ENCODE results near the gene WNT4. TPM values are rescaled to one million over a fixed set of nuclear protein-coding genes. Genes with fewer than 3 reads are reported as not detected.
A peak's percentile ranks its signal among the peaks of the same experiment; 100 is the strongest.

WNT4 gene
- not detected for total RNA-seq

DNA sequence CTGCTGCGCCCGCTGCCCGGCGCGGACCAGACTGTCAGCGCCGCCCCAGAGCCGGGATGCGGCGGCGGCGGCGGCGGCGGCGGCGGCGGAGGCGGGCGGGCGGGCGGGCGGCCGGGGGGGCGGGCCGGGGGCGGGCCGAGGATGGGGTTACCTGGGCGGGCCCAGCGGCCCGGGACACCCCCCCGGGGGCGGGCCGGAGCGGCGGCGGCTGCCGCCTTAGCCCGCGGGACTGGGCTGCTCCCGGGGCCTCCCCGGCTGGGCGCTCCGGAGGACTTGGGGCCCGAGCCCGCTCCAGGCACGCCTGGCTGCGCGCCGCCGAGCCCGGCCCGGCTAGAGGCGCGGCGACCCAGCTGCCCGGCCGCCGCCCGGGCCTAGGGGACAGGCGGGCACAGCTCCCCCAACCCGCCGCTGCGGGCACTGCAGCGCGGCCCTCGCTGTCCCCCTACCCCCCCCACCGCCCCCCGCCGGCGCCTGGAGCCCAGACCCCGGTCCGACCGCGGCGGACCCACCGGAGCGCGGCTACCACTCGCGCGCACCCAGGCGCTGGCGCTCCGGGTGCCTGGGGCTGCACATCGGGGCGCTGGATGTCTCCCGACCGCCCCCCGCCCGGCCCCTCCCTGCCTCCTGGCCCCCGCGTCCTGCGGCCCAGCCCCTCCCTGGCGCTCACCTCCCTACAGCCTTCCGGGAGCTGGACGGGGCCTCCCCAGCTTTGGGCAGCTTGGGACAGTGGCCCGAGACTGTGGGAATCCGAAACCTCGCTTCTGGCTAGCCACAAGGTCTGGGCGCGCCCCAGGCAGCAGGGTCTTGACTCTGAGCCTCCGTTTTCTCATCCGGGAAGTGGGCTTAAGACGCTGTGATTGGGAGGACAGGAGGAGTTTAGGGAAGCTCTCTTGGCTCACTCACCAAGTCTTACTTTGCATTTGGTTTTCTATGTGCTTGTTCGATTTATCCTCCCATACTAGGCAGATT lies at the start of gene WNT4:
Gene WNT4, minus strand, starts transcription at position 33 of the 969 bp plus-strand sequence. CDS start 175 bp downstream, outside the sequence.
- ChIA-PET CTCF (interaction anchor here (1.0 kb wide), 1 partner anchor 12 kb away, joined by 4 read pairs; no protein-coding TSS in a partner anchor), POLR2A (no interaction called here)
- Mint-ChIP-seq H3K27ac (no peak within 1 kb of the TSS), H3K9me3 (no peaks in the 10 kb centered on the region), H3K36me3 (ENCODE audit: low read depth) (no peaks in the 10 kb centered on the region), H3K4me1 (peaks cover 6% of the 10 kb centered on the region), H3K4me3 (peak within 1 kb of the TSS; percentile 54), H3K27me3 (peaks cover 59% of the 10 kb centered on the region)
- peak; percentile 26 for DNase-seq

- DNase-seq = no peak
- POLR2A ChIA-PET = no interaction called here
- no peak overlapping the region for H3K4me3 Mint-ChIP-seq
- no peaks in the 10 kb centered on the region for H3K9me3 Mint-ChIP-seq
- no peaks in the 10 kb centered on the region for H3K36me3 Mint-ChIP-seq (ENCODE audit: low read depth)
- no peak overlapping the region for H3K27ac Mint-ChIP-seq
- CTCF ChIA-PET = no interaction called here
- H3K4me1 Mint-ChIP-seq = no peaks in the 10 kb centered on the region
- H3K27me3 Mint-ChIP-seq = peaks cover 7% of the 10 kb centered on the region
Measured at GRCh38 chr1:22190731-22191130, 47.8 kb upstream of the WNT4 start.

DNA sequence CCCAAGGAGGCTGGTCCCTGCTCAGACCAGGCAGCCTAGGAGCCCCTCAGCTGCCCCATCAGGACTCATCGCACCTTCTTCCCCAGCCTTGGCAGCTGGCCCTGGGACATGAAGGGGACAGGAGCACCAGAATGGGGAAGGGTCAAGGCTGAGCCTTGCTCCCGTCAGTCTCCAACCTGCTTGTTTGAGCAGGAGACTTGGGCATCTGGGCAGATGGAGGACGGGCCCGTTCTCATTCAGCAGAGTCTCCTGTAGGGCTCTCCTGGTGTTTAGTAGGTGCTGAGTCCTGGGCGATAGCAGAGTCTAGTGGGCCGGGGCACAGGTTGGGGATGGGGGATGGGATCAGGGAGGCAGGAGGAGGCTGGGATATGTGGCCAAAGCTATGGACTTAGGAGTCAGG lies 47.4 kb upstream of the WNT4 start:
- H3K27ac Mint-ChIP-seq = no peak overlapping the region
- no peaks in the 10 kb centered on the region for H3K36me3 Mint-ChIP-seq (ENCODE audit: low read depth)
- no peak overlapping the region for H3K4me3 Mint-ChIP-seq
- no peaks in the 10 kb centered on the region for H3K4me1 Mint-ChIP-seq
- ChIA-PET POLR2A (no interaction called here), CTCF (no interaction called here)
- H3K9me3 Mint-ChIP-seq = no peaks in the 10 kb centered on the region
- peaks cover 10% of the 10 kb centered on the region for H3K27me3 Mint-ChIP-seq
- DNase-seq = no peak

DNA sequence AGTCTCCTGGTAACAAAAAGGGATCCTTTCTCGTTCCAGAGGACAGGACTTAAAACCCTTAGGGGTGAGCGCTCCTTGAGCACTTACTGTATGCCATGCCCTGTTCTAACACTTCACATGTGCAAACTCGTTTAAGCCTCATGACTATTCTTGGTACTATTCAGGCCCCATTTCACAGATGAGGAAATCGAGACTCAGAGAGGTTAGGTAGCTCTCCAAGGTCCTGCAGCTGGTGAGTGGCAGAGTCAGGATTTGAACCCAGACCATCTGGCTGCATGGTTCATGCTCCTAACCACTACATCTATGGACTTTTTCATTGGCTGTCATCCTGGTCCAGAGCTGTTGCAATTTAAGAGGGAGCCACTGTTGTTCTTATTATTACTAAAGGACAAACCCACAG lies 46.7 kb upstream of the WNT4 start:
- Mint-ChIP-seq H3K27me3 (peaks cover 12% of the 10 kb centered on the region), H3K4me1 (no peaks in the 10 kb centered on the region), H3K27ac (no peak overlapping the region), H3K9me3 (no peaks in the 10 kb centered on the region), H3K36me3 (ENCODE audit: low read depth) (no peaks in the 10 kb centered on the region), H3K4me3 (no peak overlapping the region)
- ChIA-PET POLR2A (no interaction called here), CTCF (no interaction called here)
- no peak for DNase-seq

DNA sequence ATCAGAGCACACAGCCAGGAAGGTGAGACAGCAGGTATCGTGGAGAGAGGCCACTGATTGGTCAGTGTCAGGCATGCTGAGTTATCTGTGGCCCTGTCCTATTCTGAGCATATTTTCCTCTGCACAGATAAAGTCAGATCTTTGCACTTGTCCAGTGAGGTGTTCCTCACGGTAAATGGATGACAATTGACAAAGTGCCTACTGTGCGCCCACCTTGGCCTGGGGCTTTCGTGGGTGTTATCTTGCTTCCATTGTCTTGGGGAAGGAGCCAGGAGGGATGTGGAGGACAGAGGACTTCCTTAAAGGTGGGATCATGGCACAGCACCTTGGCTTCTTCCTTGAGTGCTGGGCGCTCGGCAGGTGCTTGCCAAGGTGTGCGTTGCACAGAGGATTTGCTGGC lies 46.0 kb upstream of the WNT4 start:
- DNase-seq = no peak
- Mint-ChIP-seq H3K27me3 (peaks cover 16% of the 10 kb centered on the region), H3K27ac (no peak overlapping the region), H3K4me3 (no peak overlapping the region), H3K9me3 (no peaks in the 10 kb centered on the region), H3K4me1 (no peaks in the 10 kb centered on the region), H3K36me3 (ENCODE audit: low read depth) (no peaks in the 10 kb centered on the region)
- ChIA-PET POLR2A (no interaction called here), CTCF (no interaction called here)

- Mint-ChIP-seq H3K4me1 (no peaks in the 10 kb centered on the region), H3K9me3 (no peaks in the 10 kb centered on the region), H3K36me3 (ENCODE audit: low read depth) (no peaks in the 10 kb centered on the region), H3K27me3 (peaks cover 16% of the 10 kb centered on the region), H3K27ac (no peak overlapping the region), H3K4me3 (no peak overlapping the region)
- POLR2A ChIA-PET = no interaction called here
- no peak for DNase-seq
- CTCF ChIA-PET = no interaction called here
Measured at GRCh38 chr1:22188436-22188835, 45.5 kb upstream of the WNT4 start.

GRCh38 chr1:22186311-22186710 lies 43.4 kb upstream of the WNT4 start:
- POLR2A ChIA-PET = no interaction called here
- CTCF ChIA-PET = no interaction called here
- Mint-ChIP-seq H3K4me1 (no peaks in the 10 kb centered on the region), H3K36me3 (ENCODE audit: low read depth) (no peaks in the 10 kb centered on the region), H3K27ac (no peak overlapping the region), H3K4me3 (no peak overlapping the region), H3K9me3 (no peaks in the 10 kb centered on the region), H3K27me3 (peaks cover 21% of the 10 kb centered on the region)
- DNase-seq = no peak

- DNase-seq = no peak
- Mint-ChIP-seq H3K36me3 (ENCODE audit: low read depth) (no peaks in the 10 kb centered on the region), H3K27ac (no peak overlapping the region), H3K27me3 (peaks cover 21% of the 10 kb centered on the region), H3K9me3 (no peaks in the 10 kb centered on the region), H3K4me1 (no peaks in the 10 kb centered on the region), H3K4me3 (no peak overlapping the region)
- ChIA-PET CTCF (no interaction called here), POLR2A (no interaction called here)
Measured at GRCh38 chr1:22184892-22185612, 42.2 kb upstream of the WNT4 start.

GRCh38 chr1:22184454-22184853 lies 41.6 kb upstream of the WNT4 start:
- no peaks in the 10 kb centered on the region for H3K36me3 Mint-ChIP-seq (ENCODE audit: low read depth)
- H3K4me3 Mint-ChIP-seq = no peak overlapping the region
- peaks cover 24% of the 10 kb centered on the region for H3K27me3 Mint-ChIP-seq
- H3K4me1 Mint-ChIP-seq = no peaks in the 10 kb centered on the region
- DNase-seq = no peak
- ChIA-PET CTCF (no interaction called here), POLR2A (no interaction called here)
- H3K9me3 Mint-ChIP-seq = no peaks in the 10 kb centered on the region
- no peak overlapping the region for H3K27ac Mint-ChIP-seq

DNA sequence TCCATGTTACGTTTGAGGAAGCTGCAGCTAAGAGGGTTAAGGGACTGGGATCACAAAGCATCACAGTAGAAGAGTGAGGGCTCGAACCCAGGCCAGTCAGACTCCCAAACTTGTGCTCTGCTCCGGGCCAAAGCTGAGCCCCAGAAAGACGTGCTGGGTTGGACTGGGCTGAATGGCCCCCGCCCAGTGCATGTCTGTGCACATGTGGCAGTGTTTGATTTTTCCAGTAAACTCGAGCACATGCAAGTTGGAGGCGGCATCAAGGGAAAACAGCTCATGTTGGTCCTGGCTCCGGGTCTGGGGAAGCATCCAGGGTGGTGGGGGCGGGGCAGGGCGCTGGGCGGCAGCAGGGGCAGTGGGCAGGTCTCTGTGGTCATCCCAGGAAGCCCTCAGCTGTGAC lies 39.8 kb upstream of the WNT4 start:
- Mint-ChIP-seq H3K4me3 (no peak overlapping the region), H3K9me3 (no peaks in the 10 kb centered on the region), H3K27ac (no peak overlapping the region), H3K4me1 (no peaks in the 10 kb centered on the region), H3K27me3 (peaks cover 24% of the 10 kb centered on the region), H3K36me3 (ENCODE audit: low read depth) (no peaks in the 10 kb centered on the region)
- no peak for DNase-seq
- POLR2A ChIA-PET = no interaction called here
- CTCF ChIA-PET = no interaction called here

DNA sequence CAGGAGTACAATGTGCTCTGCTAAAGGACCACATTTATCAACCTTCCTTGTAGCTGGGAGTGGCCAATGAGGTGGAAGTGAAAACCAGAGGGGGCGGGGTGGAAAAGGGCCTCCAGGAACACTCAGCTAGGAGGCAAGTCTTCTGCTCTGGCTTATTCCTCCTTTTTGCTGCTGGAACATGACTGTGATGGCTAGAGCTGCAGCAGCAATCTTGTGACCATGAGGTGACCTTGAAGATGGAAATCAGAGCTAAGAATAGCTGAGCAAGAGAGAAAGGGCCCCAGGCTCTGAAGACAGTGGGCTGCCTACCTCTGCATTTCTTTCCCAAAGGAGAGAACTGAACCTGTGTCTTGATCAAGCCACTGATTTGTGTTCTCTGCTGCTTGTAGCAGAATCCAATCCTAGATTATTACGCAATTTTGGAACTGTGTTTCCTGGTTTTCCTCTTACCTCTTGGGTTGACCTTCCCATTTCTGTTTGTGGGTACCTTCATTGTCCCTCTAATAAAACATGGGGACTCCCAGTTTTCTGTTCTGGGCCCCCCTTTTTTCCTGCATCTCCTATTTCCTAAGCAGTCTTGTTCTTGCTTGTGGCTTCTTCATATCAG lies 36.4 kb upstream of the WNT4 start:
- DNase-seq = no peak
- Mint-ChIP-seq H3K9me3 (no peaks in the 10 kb centered on the region), H3K27ac (no peak overlapping the region), H3K4me1 (peaks cover 2% of the 10 kb centered on the region), H3K27me3 (peaks cover 14% of the 10 kb centered on the region), H3K36me3 (ENCODE audit: low read depth) (no peaks in the 10 kb centered on the region), H3K4me3 (no peak overlapping the region)
- POLR2A ChIA-PET = no interaction called here
- CTCF ChIA-PET = no interaction called here

DNA sequence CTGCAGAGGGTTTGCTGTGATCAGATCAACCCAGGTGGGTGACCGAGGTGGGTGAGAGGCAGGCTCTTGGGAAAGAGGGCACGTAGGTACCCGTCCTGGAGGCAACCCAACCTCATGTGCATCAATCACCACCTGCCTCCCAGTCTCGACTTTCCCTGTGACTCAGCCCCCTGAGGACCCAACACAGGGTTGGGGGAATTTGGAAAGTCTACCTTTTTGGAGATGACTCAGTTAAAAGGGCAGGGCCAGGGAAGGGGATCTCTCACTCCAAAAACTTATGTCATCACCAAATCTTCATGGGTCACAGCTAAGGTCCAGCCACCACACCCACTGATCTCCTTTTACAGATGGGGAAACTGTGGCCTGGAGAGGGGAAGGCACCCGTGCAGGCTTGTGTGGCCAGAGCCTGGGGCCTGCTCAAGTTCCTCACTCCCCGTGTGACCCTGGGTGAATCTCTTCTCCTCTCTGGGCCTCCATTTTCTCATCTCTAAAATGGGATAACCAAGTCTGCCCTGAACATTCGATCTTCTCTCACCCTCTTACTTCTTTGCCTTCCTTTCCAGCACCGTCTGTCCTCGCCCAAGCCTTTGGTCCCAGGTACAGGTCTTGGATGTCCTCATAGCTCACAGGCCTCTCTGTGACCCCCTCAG lies 34.6 kb upstream of the WNT4 start:
- CTCF ChIA-PET = no interaction called here
- no peak overlapping the region for H3K27ac Mint-ChIP-seq
- no peak overlapping the region for H3K4me3 Mint-ChIP-seq
- no peaks in the 10 kb centered on the region for H3K9me3 Mint-ChIP-seq
- no peaks in the 10 kb centered on the region for H3K36me3 Mint-ChIP-seq (ENCODE audit: low read depth)
- H3K4me1 Mint-ChIP-seq = peaks cover 2% of the 10 kb centered on the region
- DNase-seq = no peak
- peaks cover 13% of the 10 kb centered on the region for H3K27me3 Mint-ChIP-seq
- POLR2A ChIA-PET = no interaction called here

GRCh38 chr1:22176258-22176657 lies 33.4 kb upstream of the WNT4 start:
- H3K9me3 Mint-ChIP-seq = no peaks in the 10 kb centered on the region
- H3K27me3 Mint-ChIP-seq = peaks cover 6% of the 10 kb centered on the region
- H3K27ac Mint-ChIP-seq = no peak overlapping the region
- ChIA-PET POLR2A (no interaction called here), CTCF (no interaction called here)
- H3K36me3 Mint-ChIP-seq (ENCODE audit: low read depth) = no peaks in the 10 kb centered on the region
- no peak for DNase-seq
- peaks cover 2% of the 10 kb centered on the region for H3K4me1 Mint-ChIP-seq
- no peak overlapping the region for H3K4me3 Mint-ChIP-seq
